Measurements from ENCODE around the gene GABARAPL2. TPM values are rescaled to one million over a fixed set of nuclear protein-coding genes. Genes with fewer than 3 reads are reported as not detected.

Gene GABARAPL2
- total RNA-seq, 4 donors from 2014 or later: 74.6 to 118 (median 105) TPM

- TF ChIP-seq CTCF (IDR thresholded peaks at IDR 0.05; ENCODE audit: low read depth): no peak
These were observed 40.3 kb downstream of the GABARAPL2 start for GRCh38 chr16:75606507-75606906.

GRCh38 chr16:75614066-75614897, 48.1 kb downstream of the GABARAPL2 start:
- no peak for TF ChIP-seq CTCF (IDR thresholded peaks at IDR 0.05; ENCODE audit: low read depth)

GRCh38 chr16:75615619-75616018, 49.4 kb downstream of the GABARAPL2 start:
- no peak for TF ChIP-seq CTCF (IDR thresholded peaks at IDR 0.05; ENCODE audit: low read depth)

GRCh38 chr16:75616521-75617010, 50.4 kb downstream of the GABARAPL2 start:
- no peak for TF ChIP-seq CTCF (IDR thresholded peaks at IDR 0.05; ENCODE audit: low read depth)

GRCh38 chr16:75617121-75617520, 50.9 kb downstream of the GABARAPL2 start:
- no peak for TF ChIP-seq CTCF (IDR thresholded peaks at IDR 0.05; ENCODE audit: low read depth)

GRCh38 chr16:75618780-75619179, 52.6 kb downstream of the GABARAPL2 start:
- no peak for TF ChIP-seq CTCF (IDR thresholded peaks at IDR 0.05; ENCODE audit: low read depth)

- TF ChIP-seq CTCF (IDR thresholded peaks at IDR 0.05; ENCODE audit: low read depth): no peak
These were observed 54.4 kb downstream of the GABARAPL2 start for GRCh38 chr16:75620326-75621169.
